Muscle of back (tissue), 13 donors: ENCODE measurements around the gene NPAS4. TPM values are rescaled to one million over a fixed set of nuclear protein-coding genes. Genes with fewer than 3 reads are reported as not detected.
"Not testable (repeated sequence)": the region's sequence is repeated elsewhere in the genome, so short reads cannot be mapped to it uniquely, and the experiment has no call there.

Experiments
- DNase-seq, 3 donors: peaks; one replicate each; pipeline versions ENCODE4 v3.0.0 to v3.0.0-alpha.2; 2013
- long read RNA-seq, 9 donors: transcript quantifications; one replicate each; lab custom pipeline, GENCODE V29; 2026
- polyA plus RNA-seq, 10 donors: library from polyadenylated mRNA; unstranded; fragments of 120-200 nt; gene quantifications; one replicate each; pipeline ENCODE4 v1.2.1, GENCODE V29; 2013; ENCODE audit not compliant: insufficient read length in 10 of 10

The NPAS4 gene
- under 1 TPM; 0.05 to 0.58 (median 0.14) TPM for polyA plus RNA-seq
- long read RNA-seq, donor 1 = 0 reads
- long read RNA-seq, donor 2 = 0 reads
- long read RNA-seq, donor 3 = 0 reads
- long read RNA-seq, donor 4 = 0 reads
- long read RNA-seq, donor 5 = 0 reads
- long read RNA-seq, donor 6 = 0 reads
- long read RNA-seq, donor 7 = 0 reads
- long read RNA-seq, donor 8 = 0 reads
- long read RNA-seq, donor 9 = 0 reads

- no peak for DNase-seq
Measured at GRCh38 chr11:66420671-66421476, at the start of gene NPAS4. NPAS4 (plus strand) TSS chr11:66421035; CDS start chr11:66421180, 145 bp downstream.

DNA sequence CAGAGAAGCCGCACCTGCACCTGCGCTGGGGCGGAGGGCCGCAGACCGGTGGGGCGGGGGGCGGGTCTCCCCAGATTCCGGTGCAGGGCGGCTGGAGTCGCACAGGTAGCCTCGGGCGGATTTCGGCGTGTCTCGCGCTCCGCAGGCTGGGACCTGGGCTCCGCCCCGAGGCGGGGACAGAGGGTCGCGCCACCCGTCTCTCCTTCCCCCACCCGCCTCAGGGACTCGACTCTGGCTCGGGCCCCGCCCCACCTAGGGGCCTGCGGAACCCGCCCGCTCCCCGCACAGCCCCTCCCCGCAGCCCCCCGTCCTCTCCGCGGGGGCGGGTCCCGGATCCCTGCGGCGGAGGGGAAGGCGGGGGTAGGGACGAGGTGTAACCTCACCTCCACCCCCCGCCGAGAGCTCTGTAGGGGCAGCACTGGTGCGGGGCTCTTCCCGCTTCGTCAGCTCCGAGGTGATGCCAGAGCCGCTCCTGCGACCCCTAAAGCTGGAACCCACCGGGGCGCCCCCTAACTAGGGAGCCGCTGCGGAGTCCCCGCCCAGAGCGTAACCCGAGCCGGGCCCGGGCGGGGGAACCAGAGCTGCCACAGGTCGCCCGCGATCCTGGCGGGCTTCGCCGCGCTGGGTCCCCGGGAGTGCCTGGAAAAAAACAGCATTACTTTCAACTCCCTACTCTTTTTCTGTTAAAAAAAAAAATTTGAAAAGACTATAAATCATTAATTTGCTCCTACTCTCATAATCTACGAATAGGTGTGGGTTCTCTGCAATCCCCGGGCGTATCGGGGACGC, 49.0 kb upstream of the NPAS4 start, which contains the start of gene SLC29A2:
Gene SLC29A2, minus strand, starts transcription at position 134 of the 789 bp plus-strand sequence. CDS start 169 bp downstream, outside the sequence.
- peak; percentile 22 to 58 (median 38) for DNase-seq

- DNase-seq = peak in 1 of 3 donors; percentile 45
Measured at GRCh38 chr11:66373265-66373664, 47.6 kb upstream of the NPAS4 start.

- DNase-seq = not testable (repeated sequence)
Measured at GRCh38 chr11:66373690-66374287, 47.0 kb upstream of the NPAS4 start.

GRCh38 chr11:66380264-66380663, 40.6 kb upstream of the NPAS4 start:
- not testable (repeated sequence) for DNase-seq

- DNase-seq = not testable (repeated sequence)
Measured at GRCh38 chr11:66384316-66384715, 36.5 kb upstream of the NPAS4 start.

DNA sequence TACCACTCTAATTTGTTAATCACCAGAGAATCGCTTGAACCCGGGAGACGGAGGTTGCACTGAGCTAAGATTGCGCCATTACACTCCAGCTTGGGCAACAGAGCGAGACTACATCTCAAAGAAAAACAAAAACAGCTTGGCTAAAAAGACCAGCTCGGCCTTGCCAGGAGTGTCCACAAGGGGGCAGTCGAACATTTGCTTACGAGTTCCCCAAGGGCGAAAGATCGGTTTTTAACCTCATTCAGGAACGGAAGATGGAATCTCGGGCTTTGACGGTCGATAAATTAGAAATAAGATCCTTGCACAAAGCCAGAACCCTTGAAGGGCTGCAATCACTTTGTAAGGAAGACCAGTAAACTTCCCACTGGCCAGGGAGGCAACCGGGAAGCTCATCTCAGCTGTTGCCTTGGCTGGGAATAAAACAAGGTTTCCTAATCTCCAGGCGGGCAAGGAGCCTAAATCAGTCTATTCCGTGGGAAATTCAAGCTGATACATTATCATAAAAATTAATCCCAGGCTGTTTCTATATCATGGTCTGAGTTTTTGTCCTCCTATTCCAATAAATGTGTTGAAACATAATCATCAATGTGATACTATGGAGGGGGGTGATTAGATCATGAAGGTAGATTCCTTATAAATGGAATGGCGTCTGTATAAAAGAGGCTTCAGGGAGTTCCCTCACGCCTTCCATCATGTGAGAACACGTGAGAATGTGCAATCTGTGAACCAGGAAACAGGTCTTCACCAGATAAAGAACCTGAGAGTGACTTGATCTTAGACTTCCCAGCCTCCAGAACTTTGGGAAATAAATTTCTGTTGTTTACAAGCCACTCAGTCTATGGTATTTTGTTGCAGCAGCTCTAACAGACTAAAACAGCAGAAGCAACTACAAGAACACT, 34.4 kb upstream of the NPAS4 start:
- DNase-seq = peak; percentile 64 to 84 (median 76)

- peak; percentile 40 to 58 (median 41) for DNase-seq
Measured at GRCh38 chr11:66388780-66389386, 32.0 kb upstream of the NPAS4 start.

GRCh38 chr11:66391322-66391721, 29.5 kb upstream of the NPAS4 start:
- no peak for DNase-seq

GRCh38 chr11:66393954-66394353, 26.9 kb upstream of the NPAS4 start:
- no peak for DNase-seq

GRCh38 chr11:66407651-66408050, 13.2 kb upstream of the NPAS4 start:
- DNase-seq = no peak

DNA sequence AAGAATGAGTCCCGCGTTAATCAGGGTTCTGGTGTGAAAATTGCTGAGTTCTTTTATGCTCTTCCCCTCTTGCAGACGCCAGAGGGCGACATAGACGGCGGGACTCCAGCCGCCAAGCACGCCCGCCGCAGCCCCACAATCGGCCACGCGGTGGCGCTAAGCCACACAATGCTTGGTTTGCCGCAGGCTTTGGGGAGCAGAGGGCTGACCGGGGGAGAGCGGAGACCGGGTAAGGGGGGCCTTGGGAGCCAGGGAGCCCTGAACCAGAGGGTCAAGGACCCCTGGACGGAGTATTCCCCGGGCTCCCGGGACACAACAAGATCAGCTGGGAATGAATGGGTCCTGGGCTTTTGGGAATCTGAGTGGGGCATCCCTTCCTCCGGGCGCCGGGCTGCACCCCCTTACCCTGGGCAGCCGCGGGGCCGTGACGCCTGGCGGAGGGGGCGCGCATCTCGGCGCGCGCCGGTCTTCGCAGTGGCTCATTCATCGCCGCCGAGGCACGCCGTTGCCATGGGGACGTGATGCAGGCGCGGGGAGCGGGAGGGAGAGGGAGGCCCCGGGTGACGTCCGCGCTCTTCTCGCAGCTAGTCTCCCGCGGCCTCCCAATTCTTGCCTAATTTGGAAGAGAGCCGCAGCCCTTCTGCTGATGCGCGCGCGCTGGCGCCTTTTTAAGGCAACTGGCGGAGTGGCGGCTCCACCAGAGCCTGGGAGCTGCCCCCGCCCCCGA, 12.2 kb upstream of the NPAS4 start:
- peak; percentile 90 to 93 (median 93) for DNase-seq

GRCh38 chr11:66409226-66409625, 11.6 kb upstream of the NPAS4 start:
- DNase-seq = no peak

- DNase-seq = no peak
Measured at GRCh38 chr11:66410191-66410590, 10.6 kb upstream of the NPAS4 start.

DNA sequence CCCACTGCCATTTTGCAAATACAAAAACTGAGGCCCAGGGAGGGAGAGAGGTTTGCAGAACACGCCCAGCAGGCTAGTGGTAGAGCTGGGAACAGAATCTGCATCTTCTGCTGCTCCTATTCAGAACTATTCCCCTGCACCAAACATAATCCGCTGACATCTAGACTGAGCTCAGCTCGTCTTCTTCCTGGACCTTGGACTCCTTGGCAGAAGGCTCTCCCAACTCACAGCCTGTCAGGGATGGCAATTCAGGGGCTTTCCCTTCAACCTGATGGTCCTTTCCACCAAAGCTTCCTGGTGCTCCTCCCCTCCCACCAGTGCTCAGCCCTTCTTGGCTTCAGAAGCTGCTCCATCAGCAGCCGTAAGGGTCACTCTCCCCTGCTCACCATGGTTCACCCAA, 9.5 kb upstream of the NPAS4 start:
- DNase-seq = no peak

DNA sequence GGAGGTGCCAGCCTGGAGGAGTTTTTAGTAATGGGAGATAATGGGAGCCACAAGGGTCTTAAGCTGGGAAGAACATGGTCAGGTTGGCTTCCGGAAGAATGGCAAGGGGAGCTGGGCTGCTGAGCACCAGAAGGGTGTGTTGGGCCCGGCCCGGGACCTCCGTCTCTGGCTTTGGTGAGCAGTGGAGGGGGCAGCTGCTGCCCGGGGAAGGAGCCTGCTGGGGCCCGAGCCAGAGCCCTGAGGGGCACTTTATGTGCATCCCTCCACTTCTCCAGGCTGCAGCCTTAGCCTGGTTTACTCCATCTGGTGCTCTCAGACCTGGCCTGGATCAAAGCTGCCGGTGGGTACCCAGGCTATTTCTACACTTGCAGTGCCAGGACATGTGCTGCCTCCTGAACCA, 8.7 kb upstream of the NPAS4 start:
- no peak for DNase-seq

DNA sequence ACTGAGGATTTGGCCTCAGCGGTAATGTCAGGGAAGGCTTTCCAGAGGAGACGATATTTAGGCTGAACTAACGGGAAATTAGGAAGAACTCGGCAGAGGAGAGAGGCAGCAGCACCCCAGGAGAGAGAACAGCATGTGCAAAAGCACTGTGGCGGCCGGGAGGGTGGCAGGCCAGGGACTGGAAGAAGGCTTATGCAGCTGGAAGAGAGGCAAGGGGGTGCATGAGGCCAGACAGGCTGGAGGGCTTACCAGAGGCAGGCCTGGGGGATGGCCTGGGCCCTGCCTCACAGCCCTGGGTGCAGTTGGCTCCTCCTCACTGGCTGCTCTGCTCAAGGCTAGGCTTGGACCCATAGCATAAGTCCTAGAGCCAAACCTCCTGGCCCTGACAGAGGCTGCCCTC, 7.7 kb upstream of the NPAS4 start:
- no peak for DNase-seq

DNA sequence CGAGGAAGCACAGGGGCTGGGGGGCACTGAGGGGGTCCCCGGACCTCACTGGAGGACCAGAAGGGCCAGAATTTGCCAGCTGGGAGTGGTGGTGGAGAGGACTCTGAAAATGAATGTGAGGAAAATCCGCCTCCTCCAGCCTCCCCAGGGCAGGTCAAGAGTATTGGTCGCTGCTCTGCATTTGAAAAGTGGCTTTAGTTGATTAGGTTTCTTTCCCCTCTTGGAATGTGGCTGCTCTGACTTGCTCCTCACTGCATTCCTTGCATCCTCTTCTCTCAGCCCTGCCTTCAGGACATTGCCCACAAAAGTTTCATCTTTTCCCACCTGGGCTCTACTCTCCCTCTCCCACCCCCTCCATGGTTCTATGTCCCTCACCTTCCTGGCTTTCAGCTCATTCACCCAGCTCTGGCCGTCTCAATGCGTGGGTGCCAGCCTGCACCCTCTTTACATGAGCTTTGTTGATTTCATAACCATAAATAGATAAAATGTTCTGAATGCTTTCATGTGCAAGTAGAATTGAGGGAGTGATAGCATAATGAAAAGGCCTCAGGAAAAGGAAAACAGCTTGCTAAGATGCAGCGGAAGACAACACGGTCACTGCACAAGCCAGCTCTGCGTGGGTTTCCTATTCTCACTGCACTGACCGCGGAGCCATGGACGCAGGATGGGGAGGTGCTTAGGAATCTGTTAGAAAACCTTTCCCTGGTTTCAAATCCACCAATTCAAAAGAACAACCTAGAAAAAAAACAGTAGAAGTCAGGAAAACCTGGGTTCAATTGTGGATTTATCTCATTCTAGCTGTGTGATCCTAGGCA, 6.5 kb upstream of the NPAS4 start:
- DNase-seq = no peak

DNA sequence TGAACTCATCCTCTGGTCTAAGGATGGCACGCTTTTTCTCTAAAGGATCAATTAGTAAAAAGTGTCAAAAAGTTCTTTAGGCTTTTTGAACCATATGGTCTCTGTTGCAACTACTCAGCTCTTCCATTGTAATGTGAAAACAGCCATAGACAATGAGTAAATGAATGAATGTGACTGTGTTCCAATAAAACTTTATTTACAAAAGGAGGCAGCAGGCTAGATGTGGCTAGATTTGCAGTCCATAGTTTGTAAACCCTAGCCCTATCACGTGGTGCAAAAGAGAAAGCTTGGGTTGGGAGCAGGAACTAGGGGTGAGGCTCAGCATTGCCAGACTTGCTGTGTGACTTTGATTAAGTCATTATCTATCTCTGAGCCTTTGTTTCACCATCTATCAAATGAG, 5.4 kb upstream of the NPAS4 start:
- no peak for DNase-seq
